Skeletal muscle cell (primary cell): Measurements from ENCODE around the gene KCNJ12.

Experiments used
- DNase-seq: peaks from one replicate; pipeline ENCODE4 v3.0.0-alpha.2; 2010; ENCODE audit warnings: low read depth
- H3K4me3 ChIP-seq: 2 replicates; pipeline ENCODE4 v1.5.1; 2011; ENCODE audit warnings: low read depth, mild to moderate bottlenecking, control low read depth, low read length, moderate library complexity

Gene KCNJ12

GRCh38 chr17:21457051-21458026 lies 81.2 kb downstream of the KCNJ12 start:
- DNase-seq: peak; percentile 79
- no peak overlapping the region for H3K4me3 ChIP-seq

- H3K4me3 ChIP-seq: no peak overlapping the region
These were observed 81.9 kb downstream of the KCNJ12 start for GRCh38 chr17:21458054-21458453.

GRCh38 chr17:21459536-21459935 lies 83.4 kb downstream of the KCNJ12 start:
- no peak for DNase-seq
- H3K4me3 ChIP-seq: no peak overlapping the region

More at GRCh38 chr17:21458054-21458453, 81.9 kb downstream of the KCNJ12 start:
- DNase-seq: no peak

- DNase-seq: peak; percentile 15
- H3K4me3 ChIP-seq: no peak overlapping the region
These were observed 84.2 kb downstream of the KCNJ12 start for GRCh38 chr17:21460358-21460757.

GRCh38 chr17:21462237-21462636 lies 86.1 kb downstream of the KCNJ12 start:
- H3K4me3 ChIP-seq: no peak overlapping the region
- DNase-seq: no peak

GRCh38 chr17:21463204-21463661 lies 87.1 kb downstream of the KCNJ12 start:
- no peak for DNase-seq

GRCh38 chr17:21463779-21464407 lies 87.7 kb downstream of the KCNJ12 start:
- no peak for DNase-seq
- no peak overlapping the region for H3K4me3 ChIP-seq

More at GRCh38 chr17:21463204-21463661, 87.1 kb downstream of the KCNJ12 start:
- no peak overlapping the region for H3K4me3 ChIP-seq

- no peak for DNase-seq
- no peak overlapping the region for H3K4me3 ChIP-seq
These were observed 88.5 kb downstream of the KCNJ12 start for GRCh38 chr17:21464611-21465021.

- H3K4me3 ChIP-seq: no peak overlapping the region
- no peak for DNase-seq
These were observed 90.4 kb downstream of the KCNJ12 start for GRCh38 chr17:21466550-21466949.

- no peak overlapping the region for H3K4me3 ChIP-seq
- DNase-seq: no peak
These were observed 91.0 kb downstream of the KCNJ12 start for GRCh38 chr17:21467196-21467595.

- no peak for DNase-seq
- no peak overlapping the region for H3K4me3 ChIP-seq
These were observed 91.8 kb downstream of the KCNJ12 start for GRCh38 chr17:21467739-21468490.
